Measurements from ENCODE around the gene VEGFB. TPM values are rescaled to one million over a fixed set of nuclear protein-coding genes. Genes with fewer than 3 reads are reported as not detected.

VEGFB gene
- total RNA-seq, 1 donor from 2014 or later = 172 TPM

DNA sequence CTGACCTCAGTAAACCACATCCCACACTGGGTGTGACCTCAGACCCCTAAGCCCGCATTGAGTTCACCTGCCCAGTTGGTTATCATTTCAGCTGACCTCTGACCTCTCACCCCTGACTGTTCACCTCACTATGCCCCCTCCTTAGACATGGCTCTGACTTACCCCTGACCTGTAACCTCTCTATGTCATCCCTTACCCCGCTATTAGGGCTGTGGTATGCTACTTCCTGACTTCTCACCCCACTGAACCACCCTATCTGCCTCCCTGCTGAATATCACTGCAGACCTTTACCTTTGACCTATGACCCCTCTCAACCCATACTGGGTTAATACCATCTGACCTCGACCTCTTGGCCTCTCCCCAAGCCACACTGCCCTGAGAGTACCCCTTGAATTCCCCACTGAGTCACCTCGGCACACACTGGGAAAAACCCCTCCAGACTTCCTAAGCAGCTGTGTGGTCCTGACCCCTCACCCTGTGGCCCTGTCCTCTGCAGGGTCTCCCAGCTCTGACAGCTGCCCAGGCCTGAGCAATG is 25.2 kb downstream of the VEGFB start:
- H3K4me3 ChIP-seq = no peak overlapping the region
- H3K27me3 ChIP-seq = no peaks in the 10 kb centered on the region
- DNase-seq (no peak), ATAC-seq (no peak)
- peaks cover 75% of the 10 kb centered on the region for H3K36me3 ChIP-seq
- intact Hi-C loops (cut with DNase I) = no loop called here
- H3K9me3 ChIP-seq = no peaks in the 10 kb centered on the region
- H3K27ac ChIP-seq = no peak overlapping the region
- TF ChIP-seq, protein P1, sequence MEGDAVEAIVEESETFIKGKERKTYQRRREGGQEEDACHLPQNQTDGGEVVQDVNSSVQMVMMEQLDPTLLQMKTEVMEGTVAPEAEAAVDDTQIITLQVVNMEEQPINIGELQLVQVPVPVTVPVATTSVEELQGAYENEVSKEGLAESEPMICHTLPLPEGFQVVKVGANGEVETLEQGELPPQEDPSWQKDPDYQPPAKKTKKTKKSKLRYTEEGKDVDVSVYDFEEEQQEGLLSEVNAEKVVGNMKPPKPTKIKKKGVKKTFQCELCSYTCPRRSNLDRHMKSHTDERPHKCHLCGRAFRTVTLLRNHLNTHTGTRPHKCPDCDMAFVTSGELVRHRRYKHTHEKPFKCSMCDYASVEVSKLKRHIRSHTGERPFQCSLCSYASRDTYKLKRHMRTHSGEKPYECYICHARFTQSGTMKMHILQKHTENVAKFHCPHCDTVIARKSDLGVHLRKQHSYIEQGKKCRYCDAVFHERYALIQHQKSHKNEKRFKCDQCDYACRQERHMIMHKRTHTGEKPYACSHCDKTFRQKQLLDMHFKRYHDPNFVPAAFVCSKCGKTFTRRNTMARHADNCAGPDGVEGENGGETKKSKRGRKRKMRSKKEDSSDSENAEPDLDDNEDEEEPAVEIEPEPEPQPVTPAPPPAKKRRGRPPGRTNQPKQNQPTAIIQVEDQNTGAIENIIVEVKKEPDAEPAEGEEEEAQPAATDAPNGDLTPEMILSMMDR (IDR thresholded peaks at IDR 0.05) = no peak
- H3K4me1 ChIP-seq = no peaks in the 10 kb centered on the region

DNA sequence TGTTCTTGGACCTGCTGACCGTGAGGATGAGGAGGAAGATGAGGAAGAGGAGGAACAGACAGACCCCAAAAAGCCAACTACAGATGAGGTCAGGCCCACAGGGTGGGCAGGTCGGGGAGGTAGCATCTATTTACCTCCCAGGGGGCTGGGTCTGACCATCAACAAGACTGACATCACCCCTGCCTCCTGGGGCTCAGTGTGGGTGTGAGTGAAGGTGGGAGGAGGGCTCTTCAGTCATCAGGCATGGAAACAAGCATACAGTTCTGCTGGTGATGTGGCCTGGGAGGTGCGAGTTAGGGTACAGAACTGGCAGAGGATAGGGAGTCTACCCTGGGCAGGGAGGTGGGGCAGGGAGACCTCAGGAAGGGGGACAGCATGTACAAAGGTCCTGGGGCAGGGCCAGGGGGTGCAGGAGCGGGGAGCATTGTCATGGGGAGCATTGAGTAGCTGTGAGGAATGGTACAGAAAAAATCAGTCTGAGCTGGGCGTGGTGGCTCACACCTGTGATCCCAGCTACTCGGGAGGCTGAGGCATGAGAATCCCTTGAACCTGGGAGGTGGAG is 25.8 kb downstream of the VEGFB start:
- peaks cover 74% of the 10 kb centered on the region for H3K36me3 ChIP-seq
- H3K27ac ChIP-seq = no peak overlapping the region
- DNase-seq = no peak
- TF ChIP-seq, protein P1 (IDR thresholded peaks at IDR 0.05) = no peak
- H3K9me3 ChIP-seq = no peaks in the 10 kb centered on the region
- H3K4me1 ChIP-seq = no peaks in the 10 kb centered on the region
- intact Hi-C loops (cut with DNase I) = no loop called here
- H3K27me3 ChIP-seq = no peaks in the 10 kb centered on the region
- no peak overlapping the region for H3K4me3 ChIP-seq
- no peak for ATAC-seq

DNA sequence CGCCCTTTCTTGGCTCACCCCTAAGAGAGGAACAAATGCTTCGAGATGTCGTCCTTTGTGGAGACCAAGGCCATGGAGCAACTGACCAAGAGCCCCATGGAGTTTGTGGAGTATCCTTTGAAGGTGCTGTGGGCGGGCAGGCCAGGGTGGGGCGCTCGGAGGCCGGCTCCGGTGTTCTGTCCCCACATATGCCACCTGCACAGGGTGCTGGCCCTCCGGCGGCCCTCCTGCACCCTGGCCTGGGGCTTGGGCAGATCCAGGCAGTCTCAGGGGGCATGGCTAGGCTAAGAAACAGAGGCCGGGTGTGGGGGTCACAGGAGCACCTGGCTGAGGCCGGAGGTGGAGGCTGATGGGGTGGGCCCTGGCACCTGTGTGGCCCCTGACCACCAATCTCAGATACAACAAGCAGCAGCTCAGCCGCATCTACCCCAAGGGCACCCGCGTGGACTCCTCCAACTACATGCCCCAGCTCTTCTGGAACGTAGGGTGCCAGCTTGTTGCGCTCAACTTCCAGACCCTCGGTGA is 27.2 kb downstream of the VEGFB start:
- H3K27me3 ChIP-seq = no peaks in the 10 kb centered on the region
- DNase-seq = no peak
- H3K36me3 ChIP-seq = peaks cover 79% of the 10 kb centered on the region

DNA sequence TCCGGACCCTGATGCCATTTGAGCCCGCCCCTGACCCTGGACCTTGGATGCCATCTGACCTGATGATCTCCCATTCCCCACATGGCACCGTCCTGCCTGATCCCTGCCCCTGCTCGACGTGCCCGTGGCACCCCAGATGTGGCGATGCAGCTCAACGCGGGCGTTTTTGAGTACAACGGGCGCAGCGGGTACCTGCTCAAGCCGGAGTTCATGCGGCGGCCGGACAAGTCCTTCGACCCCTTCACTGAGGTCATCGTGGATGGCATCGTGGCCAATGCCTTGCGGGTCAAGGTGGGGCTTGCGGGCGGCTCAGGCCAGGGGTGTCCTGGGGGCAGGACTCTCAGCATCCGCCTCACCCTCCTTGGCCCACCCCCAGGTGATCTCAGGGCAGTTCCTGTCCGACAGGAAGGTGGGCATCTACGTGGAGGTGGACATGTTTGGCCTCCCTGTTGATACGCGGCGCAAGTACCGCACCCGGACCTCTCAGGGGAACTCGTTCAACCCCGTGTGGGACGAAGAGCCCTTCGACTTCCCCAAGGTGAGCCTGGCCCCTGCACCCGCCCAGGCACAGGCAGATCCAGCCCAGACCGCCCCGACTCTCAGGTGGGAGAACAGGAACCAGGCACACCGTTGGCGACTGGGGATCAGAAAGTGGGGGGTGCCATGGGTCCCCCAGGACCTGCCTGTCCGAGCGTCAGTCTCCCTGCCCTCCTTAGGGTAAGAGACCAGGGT is 28.1 kb downstream of the VEGFB start:
- TF ChIP-seq, protein P1 (IDR thresholded peaks at IDR 0.05) = no peak
- H3K9me3 ChIP-seq = no peaks in the 10 kb centered on the region
- H3K36me3 ChIP-seq = peaks cover 74% of the 10 kb centered on the region
- DNase-seq = peak; percentile 64
- no peak overlapping the region for H3K4me3 ChIP-seq
- no peaks in the 10 kb centered on the region for H3K27me3 ChIP-seq
- ATAC-seq = no peak
- H3K4me1 ChIP-seq = peaks cover 5% of the 10 kb centered on the region
- intact Hi-C loops (cut with DNase I) = no loop called here
- no peak overlapping the region for H3K27ac ChIP-seq

More for the DNA sequence above, 27.2 kb downstream of the VEGFB start:
- intact Hi-C loops (cut with DNase I) = no loop called here
- no peaks in the 10 kb centered on the region for H3K4me1 ChIP-seq
- ATAC-seq = no peak
- no peak overlapping the region for H3K4me3 ChIP-seq
- no peaks in the 10 kb centered on the region for H3K9me3 ChIP-seq
- TF ChIP-seq, protein P1 (IDR thresholded peaks at IDR 0.05) = no peak
- H3K27ac ChIP-seq = no peak overlapping the region

DNA sequence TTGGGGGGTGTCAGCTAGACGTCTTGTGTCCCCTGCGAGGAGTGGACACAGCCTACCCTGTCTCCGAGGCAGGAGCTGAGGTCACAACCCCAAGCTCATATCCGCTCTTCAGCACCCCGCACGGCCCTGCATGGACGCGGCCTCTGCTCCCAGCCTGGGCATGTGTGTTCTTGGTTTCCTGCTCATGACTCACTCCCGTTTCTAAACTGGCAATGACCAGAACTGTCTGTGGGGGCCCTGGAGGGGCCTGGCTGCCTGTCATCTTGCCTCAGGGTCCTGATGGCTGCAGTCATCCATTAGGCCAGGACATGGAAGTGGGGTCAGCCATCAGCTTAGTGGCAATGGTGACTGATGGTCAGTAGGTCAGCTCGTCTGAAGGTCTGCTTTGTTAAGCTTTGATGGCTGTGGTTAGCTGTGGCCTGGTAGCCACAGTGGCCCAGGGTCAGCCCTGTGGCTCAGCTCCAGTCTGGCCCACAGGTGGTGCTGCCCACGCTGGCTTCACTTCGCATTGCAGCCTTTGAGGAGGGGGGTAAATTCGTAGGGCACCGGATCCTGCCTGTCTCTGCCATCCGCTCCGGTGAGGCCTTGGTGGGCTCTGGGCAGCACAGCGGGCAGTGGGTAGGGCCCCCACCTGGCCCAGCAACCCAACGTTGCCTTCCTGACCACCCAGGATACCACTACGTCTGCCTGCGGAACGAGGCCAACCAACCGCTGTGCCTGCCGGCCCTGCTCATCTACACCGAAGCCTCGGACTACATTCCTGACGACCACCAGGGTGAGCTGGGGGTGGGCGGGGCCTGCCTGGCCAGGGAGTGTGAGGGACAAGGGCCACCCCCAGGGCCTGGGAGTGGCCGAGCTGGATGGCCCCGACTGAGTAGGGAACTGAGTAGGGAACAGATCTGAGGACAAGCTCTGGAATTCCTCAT is 28.9 kb downstream of the VEGFB start:
- peaks cover 68% of the 10 kb centered on the region for H3K36me3 ChIP-seq
- TF ChIP-seq, protein P1 (IDR thresholded peaks at IDR 0.05) = no peak

More for the DNA sequence above, 28.9 kb downstream of the VEGFB start:
- no peaks in the 10 kb centered on the region for H3K27me3 ChIP-seq
- no peak overlapping the region for H3K27ac ChIP-seq
- no peak overlapping the region for H3K4me3 ChIP-seq
- ATAC-seq = no peak
- peaks cover 13% of the 10 kb centered on the region for H3K4me1 ChIP-seq
- H3K9me3 ChIP-seq = no peaks in the 10 kb centered on the region
- DNase-seq = peak; percentile 65
- intact Hi-C loops (cut with DNase I) = no loop called here
